ENCODE results near the gene ZEB2.

ZEB2 gene

GRCh38 chr2:144526831-144527230, 6.9 kb upstream of the ZEB2 start:
- no peak for DNase-seq

DNA sequence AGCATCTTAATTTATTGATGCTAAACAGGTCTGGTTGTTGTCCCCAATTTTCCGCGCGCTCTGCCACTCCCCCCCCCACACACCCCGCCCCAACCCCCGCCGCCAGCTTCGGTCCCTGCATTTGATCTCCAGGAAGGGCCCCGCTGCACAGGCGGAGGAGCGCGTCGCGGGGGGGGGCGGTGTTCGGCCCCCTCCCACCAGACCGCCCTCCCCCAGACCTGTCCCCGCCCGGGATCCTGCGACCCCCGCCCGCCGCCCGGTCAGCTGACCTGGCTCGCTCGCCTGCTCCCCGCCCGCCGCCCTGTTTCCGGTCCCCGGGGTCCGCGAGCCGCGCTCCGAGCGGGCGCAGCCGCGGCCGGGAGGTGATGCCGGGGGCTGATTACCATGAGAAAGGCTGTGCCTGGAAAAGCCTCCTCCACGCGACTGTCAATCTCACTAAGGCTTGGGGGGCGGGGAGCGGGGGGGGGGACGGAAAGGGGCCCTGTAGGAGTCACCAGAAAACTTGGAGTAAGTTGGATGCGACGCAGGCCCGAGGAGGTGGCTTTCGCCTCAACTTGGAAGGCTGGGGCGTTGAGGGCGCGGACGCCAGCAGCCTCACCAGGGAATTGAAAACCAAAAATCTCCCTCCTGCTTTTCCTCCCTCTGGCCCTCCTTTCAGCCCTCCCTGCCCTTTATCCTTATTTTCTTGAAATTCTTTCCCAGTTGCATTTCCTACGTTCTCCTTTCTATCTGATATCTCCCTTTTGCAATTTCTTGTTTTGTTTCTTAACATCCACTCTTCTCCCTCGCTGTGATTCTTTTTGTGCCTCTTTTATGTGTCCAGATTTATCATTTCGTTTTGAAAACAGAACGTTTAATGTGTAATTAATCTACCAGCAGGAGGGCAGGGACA, 4.4 kb upstream of the ZEB2 start:
- no peak for DNase-seq

GRCh38 chr2:144523596-144524117, 3.7 kb upstream of the ZEB2 start:
- DNase-seq, result no peak

DNA sequence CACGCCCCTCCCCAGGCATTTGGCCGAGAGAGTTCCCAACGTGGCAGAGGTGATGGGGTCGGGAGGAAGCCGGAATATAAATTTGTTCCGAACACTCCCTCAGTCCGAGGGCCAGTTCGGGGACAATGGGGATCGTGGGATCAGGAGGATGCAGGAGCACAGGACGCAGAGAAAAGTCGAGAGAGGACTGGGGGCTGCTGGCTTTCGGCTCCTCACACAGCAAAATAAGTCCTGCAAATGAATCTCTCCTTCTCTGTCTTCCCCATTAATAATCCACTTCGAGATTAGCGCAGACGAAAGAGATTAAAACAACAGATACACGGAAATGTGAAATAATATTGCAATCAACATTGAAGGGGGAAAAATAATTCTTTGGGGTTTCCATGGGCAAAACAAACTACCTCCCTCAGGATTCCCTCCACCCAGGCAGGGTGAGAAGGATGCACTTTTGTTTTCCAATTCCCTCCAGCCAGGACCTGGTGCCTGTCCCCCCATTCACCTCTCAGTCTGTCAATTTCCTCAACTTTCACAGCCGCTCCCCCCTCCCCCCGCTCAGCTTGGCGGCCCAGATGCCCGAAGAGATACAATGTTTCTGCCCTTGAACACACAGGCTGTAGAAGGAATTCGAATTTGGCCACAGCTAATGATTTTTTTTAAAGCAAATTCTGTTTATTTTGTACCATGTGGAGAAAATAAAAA, 3.1 kb upstream of the ZEB2 start:
- no peak for DNase-seq

DNA sequence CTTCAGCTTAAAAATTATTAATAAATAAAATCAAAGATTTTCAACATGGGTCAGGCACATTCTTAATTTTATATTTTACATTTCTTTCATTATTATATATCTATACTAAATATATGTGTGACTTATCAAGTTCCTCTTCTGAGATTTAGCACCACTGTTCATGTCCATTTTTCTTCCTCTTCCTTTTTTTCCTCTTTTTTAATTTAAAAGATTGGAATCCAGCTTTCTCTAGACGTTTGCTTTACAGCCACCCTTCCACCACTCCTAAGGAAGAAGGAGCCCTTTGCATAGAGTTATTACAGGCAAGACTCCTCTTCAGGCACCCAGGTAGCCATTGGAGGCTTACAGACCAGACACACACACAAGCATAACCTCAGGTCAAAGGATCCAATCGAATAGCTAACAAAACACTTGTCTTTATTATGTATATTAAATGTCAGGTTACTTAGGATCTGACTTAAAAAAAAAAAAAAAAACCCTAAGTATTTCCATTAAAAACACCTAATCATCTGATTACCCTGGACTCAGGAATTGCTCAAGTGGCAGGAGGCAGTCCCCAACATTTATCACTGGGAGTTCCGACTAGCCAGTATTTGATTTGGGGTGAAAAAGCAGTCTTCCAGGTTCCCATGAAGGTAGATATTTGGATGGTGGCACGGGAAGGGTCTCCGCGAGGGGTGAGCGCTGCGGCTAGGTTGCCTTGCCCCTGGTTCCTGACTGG, 2.4 kb upstream of the ZEB2 start:
- no peak for DNase-seq

DNA sequence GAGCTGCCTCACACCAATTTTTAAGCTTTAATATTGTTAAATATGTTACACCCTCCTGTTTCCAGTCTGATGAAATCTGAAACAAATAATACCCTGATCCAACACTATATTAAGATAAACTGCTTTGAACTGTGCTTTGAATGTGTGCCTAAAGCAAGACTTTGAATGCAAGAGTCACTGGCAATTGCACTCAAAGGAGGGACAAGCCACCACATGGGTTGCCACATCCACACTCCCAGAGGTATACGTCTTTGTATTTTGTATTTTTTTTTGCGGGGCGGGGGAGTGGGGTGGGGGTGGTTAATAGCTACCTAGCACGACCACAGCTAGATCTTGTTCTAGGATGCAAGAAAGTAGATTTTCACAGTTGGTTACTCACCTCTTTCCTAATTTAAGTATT, 1.8 kb upstream of the ZEB2 start:
- DNase-seq, result no peak

DNA sequence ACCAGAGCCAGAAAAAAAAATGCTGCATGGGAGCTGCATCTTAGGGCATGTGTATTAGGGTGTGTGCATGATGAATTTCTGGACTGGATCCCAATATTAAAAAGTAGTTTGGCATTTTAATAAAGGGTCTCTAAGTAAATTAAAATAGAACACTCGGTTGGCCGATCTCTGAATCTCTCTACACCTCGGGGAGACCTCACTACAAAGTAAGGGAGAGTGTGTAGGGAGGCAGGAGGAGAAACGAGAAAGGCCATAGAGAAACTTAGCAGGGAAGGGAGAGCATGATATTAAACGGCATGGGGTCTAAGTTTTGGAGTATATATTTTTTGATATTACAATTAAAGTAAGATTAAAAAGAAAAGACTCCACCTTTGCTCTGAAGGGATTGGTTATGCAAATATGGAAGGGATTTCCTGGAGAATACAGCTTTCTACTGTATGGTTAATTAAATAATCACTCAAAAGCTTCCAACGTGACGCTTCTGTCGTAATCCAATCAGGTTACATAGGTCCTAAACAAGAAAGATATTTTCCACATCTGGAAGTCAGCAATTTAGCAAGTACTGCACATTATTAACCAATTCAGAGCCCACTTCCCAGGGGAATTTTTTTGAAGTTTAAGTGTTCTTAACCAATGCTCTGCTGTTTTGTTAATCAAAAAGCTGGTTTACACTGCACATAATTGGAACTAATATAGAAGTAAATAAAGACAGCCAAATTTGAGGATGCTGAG, 1.0 kb upstream of the ZEB2 start:
- no peak for DNase-seq

- no peak for DNase-seq
Measured at GRCh38 chr2:144519597-144519933, 354 bp downstream of the ZEB2 start.

GRCh38 chr2:144518748-144519596, 947 bp downstream of the ZEB2 start:
- DNase-seq, result no peak

DNA sequence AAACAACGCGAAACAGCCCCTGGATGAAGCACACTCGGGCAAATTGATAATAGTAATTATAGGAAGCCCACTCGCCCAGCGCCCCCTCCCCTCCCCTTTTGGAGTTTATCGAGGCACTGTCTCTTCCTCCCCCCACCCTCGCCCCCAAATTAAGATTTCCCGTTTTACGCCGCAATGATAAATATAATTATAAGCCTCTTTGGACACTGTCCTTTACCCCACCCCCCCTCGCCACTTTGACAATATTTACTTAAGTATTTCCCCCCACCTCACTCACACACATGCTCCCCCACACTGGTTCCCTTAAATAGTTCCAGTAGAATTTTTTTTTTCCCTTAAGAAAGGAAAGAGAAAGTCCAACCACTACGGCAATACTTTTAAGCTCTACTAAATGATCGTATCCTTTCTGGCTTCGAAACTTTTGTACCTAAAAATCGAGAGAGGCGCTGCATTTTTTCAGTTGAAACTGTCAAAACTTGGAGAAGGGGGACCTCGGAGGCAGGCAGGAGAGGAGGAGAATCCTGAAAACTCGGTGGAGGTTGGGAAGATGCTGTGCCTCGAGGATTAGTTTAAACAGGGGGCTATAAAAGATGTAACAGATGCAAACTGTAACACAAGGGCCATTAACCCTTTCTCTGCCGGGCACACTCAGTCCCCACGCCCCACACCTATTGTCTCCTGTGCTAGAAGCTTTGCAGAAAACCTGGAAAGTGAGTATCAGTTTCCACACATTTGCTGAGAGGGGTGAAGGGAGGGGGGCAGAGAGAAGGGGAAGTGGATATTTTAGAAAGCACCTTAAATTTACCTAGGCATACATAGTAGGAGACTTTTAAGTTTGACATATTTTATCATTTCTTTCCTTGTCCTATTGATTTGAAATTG, 1.8 kb downstream of the ZEB2 start:
- no peak for DNase-seq

- peak; percentile 6 for DNase-seq
Measured at GRCh38 chr2:144516981-144517865, 2.7 kb downstream of the ZEB2 start.

DNA sequence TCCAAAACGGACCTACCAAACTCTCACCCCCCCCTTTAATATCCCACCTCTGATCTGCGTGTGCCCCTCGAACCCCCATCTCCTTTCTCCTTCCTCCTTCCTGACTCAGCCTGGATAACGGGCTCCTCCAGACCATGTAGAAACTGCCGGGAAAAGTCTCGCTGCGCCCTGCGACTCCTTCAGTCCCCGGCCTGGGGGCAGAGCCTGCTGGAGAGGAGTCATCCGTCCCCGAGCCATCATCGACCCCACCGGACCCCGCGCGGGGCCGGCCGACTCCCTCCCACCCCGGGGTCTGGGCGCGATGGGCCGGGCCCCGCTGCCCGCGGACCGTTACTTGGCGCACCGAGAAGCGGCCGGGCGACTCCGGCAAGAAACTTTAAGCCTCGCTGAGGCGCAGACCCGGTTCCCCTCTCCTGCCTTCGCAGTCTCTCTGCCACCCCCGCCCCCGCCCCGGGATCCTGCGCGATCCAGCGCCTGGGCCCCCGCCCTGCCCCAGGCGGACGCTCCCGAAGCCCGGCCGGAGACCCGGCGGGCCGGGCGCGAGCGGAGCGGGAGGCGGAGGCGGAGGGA, 3.4 kb downstream of the ZEB2 start:
- DNase-seq, result no peak

DNA sequence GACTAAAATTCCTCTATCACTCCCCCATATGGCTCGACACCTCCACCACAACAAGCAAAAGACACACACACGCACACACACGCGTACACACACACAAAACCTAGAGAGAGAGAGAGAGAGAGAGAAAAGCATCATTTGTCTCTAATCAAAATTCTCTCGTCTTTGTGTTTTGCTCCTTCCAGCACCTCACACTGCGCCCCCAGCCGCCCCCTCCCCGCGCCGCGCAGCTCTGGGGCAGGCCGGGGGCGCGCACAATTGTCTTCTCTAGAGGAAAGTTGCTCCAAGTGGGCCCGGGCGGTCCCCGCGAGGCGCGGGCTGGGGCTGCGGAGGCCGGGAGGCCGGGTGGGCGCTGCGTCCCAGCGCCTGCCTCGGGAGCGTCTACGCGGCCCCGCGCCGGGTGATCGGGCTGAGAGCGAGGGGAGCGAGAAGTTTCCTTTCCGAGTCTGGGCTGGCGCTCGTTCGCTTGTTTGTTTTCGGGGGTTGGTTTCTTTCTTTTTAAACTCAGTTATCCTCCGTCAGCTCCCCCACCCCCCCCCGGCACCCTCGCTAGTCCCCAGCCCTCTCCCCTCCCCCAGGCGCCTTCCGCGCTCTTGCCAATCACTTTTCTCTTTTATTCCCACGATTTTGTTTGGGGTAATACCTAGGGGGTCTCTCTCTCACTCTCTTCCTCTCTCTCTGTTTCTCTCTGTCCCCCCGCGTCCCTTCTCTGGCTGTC, 4.1 kb downstream of the ZEB2 start:
- no peak for DNase-seq

DNA sequence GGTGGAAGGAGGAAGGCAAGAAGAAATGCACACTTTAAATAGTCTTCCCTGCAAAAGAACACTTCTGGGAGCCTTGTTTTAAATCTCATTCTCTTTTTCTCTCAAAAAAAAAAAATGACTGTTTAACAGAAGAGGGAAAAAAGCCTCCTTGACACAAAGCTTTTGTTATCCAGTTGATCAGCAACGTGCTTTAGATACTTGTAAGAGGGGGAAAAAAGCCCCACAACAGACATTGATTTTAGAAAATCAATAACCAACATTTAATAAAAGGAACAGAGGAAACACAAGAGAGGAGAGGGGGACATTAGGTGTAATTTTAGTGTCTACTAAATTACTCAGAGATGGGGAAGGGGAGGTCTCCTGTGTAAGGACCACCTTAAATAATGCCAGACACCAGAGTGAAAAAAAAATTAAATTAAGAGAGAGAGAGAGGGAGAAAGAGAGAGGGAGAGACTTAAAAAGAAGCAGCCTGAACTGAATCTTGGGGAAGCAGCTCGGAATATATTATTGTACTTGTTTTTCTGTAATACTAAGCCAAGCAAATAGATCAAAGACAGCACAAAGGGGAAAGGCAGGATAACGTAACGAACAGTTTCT, 4.7 kb downstream of the ZEB2 start:
- DNase-seq, result no peak

- DNase-seq, result no peak
Measured at GRCh38 chr2:144514616-144515091, 5.3 kb downstream of the ZEB2 start.

GRCh38 chr2:144513388-144514101, 6.4 kb downstream of the ZEB2 start:
- no peak for DNase-seq

DNA sequence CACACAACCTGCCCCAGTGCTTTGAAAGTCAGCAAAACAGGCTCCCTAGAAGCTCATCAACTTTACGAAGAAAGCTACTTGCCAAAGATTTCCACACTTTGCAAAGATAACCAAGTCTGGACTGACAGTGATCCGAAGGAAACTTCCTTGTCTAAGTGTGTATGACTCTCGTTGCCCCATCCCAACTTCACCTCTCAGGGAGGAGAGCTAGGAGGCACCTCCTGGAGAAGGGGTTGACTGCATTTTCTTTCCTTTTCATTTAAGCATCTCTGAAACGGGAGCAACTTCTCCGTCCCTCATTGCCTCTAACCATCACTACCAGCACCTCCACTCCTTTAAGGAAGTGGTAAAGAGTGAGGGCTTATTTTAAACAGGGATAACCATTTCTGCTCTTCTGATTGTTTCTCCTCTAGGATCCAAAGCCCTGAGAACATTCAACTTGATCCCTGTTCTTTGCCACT, 7.0 kb downstream of the ZEB2 start:
- no peak for DNase-seq

Measured in NCI-H510A (cell line).